ENCODE results near the gene TIGAR.

DNA sequence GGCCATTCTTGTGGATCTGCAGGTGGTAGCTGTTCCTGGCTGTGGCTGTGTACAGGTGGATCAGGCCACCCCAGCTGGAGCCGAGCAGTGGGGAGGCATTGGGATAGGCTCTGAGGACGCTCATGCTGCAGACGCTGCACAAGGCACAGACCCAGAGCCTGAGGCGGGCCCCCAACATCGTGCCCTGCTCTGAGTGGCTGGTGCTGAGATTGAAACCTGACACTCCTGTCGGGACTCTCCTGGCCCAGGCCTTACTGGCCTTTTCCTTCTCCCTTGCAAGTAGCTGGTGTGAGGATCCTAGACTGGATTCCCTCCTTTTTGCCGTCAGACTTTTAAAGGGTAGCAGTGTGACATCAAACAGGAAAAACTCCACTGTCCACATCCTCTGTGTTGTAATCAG is 58.4 kb downstream of the TIGAR start, which contains the start of gene FGF23:
- TF ChIP-seq, protein P1, sequence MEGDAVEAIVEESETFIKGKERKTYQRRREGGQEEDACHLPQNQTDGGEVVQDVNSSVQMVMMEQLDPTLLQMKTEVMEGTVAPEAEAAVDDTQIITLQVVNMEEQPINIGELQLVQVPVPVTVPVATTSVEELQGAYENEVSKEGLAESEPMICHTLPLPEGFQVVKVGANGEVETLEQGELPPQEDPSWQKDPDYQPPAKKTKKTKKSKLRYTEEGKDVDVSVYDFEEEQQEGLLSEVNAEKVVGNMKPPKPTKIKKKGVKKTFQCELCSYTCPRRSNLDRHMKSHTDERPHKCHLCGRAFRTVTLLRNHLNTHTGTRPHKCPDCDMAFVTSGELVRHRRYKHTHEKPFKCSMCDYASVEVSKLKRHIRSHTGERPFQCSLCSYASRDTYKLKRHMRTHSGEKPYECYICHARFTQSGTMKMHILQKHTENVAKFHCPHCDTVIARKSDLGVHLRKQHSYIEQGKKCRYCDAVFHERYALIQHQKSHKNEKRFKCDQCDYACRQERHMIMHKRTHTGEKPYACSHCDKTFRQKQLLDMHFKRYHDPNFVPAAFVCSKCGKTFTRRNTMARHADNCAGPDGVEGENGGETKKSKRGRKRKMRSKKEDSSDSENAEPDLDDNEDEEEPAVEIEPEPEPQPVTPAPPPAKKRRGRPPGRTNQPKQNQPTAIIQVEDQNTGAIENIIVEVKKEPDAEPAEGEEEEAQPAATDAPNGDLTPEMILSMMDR (IDR thresholded peaks at IDR 0.05) = no peak
- no peak for TF ChIP-seq POLR2A (IDR thresholded peaks at IDR 0.05)
